NT2/D1 (cell line): ENCODE results near the gene POLD4.

ENCODE experiments used
- SUZ12 ChIP-seq: IDR thresholded peaks from 2 replicates; pipeline ENCODE4 v1.6.1; 2011; ENCODE audit not compliant: insufficient read length, insufficient read depth; ENCODE audit errors: extremely low read depth
- YY1 ChIP-seq: IDR thresholded peaks from 2 replicates; pipeline ENCODE4 v1.6.1; 2011; ENCODE audit not compliant: insufficient read length, insufficient read depth
- ZNF274 ChIP-seq: IDR thresholded peaks from 2 replicates; pipeline ENCODE4 v1.6.1; 2011; ENCODE audit warnings: mild to moderate bottlenecking, low read depth, low read length

DNA sequence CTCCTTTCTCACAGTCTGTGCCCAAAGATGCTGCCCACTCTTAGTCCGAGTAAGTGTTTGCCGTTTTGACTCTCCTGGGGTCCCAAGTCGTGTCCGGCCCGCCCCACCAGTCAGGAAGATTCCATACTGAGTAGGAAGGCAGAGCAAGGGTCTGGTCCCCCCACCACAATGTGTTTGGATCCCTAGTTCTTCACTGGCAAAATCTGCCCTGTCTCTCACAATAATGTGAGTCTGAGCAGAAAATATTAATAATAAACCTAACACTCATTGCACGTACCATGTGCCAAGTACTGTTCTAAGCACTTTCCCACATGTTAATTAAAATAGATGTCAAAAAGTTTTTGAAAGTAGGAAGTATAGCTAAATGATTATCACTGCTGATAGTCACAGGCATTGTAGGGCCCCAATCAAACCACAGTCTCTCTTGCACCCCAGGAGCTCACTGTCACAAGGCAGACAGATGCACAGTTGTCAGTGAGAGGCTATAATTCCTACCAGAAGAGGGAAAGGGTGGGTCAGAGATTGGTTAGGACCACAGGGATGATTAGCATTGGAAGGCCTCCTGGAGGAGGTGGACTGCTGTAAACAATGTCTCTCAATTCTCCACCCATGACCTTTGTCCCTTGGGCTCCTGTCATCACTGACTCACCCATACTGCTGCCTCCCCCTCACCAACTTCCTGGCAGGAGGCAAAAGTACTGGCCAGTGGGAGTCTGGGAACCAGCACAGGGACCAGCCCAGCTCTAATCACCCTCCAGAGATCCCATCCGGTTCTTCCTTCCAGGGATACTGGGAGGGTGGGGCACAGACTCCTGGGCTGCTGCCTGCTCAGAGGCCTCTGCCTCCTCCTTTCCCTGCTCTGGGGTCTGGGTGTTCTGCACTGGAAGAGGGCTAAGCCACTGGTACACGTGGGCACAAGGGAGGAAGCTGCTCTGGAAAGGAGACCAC is 1.0 kb upstream of the POLD4 start:
- TF ChIP-seq SUZ12: no peak
- TF ChIP-seq YY1: no peak
- TF ChIP-seq ZNF274: no peak
